HepG2 (cell line): ENCODE measurements around the gene FAM83E. TPM values are rescaled to one million over a fixed set of nuclear protein-coding genes. Genes with fewer than 3 reads are reported as not detected.
A peak's percentile ranks its signal among the peaks of the same experiment; 100 is the strongest.

Source experiments
- HMGXB4 ChIP-seq, 2 experiments: sonication (generic) in 1 of 2; formaldehyde crosslinking in 1 of 2; IDR thresholded peaks; 2 replicates each; pipeline versions ENCODE4 v1.4.0 to v1.6.1; 2018 to 2020; ENCODE audit warnings: missing genetic modification reagents in 2 of 2, borderline replicate concordance in 1 of 2, low read depth in 1 of 2, mild to moderate bottlenecking in 1 of 2, missing biosample characterization in 1 of 2
- IKZF5 ChIP-seq: IDR thresholded peaks from 2 replicates; pipeline ENCODE4 v1.6.1; 2018; ENCODE audit warnings: missing genetic modification reagents, mild to moderate bottlenecking, missing compliant biosample characterization
- SOX6 ChIP-seq, 2 experiments: fragments of 450-650 bp in 1 of 2; sonication (generic) in 1 of 2; formaldehyde crosslinking in 1 of 2; IDR thresholded peaks; 2 replicates each; pipeline versions ENCODE4 v1.4.0 to v1.6.1; 2017 to 2020; ENCODE audit warnings: antibody characterized with exemption in 1 of 2, mild to moderate bottlenecking in 1 of 2, missing genetic modification reagents in 1 of 2
- TCF7 ChIP-seq: sonication (generic); IDR thresholded peaks from 2 replicates; pipeline ENCODE4 v1.6.1; 2016; ENCODE audit warnings: antibody characterized with exemption, low read depth
- ZBTB44 ChIP-seq: sonication (generic); formaldehyde crosslinking; IDR thresholded peaks from 2 replicates; pipeline ENCODE4 v1.4.0; 2020; ENCODE audit warnings: missing genetic modification reagents
- ZC3H4 ChIP-seq: sonication (generic); formaldehyde crosslinking; IDR thresholded peaks from 2 replicates; pipeline ENCODE4 v1.4.0; 2020; ENCODE audit warnings: missing genetic modification reagents, borderline replicate concordance
- ZFP37 ChIP-seq: sonication (generic); formaldehyde crosslinking; IDR thresholded peaks from 2 replicates; pipeline ENCODE4 v1.4.0; 2020; ENCODE audit warnings: missing genetic modification reagents, borderline replicate concordance
- ZFYVE20 ChIP-seq: sonication (generic); formaldehyde crosslinking; IDR thresholded peaks from 2 replicates; pipeline ENCODE4 v1.8.0; 2023; ENCODE audit warnings: low read depth, mild to moderate bottlenecking, moderate library complexity, missing genetic modification reagents, borderline replicate concordance
- ZNF280D ChIP-seq: sonication (generic); formaldehyde crosslinking; IDR thresholded peaks from 2 replicates; pipeline ENCODE4 v1.5.1; 2020; ENCODE audit warnings: mild to moderate bottlenecking, missing genetic modification reagents
- ZNF382 ChIP-seq: sonication (generic); formaldehyde crosslinking; IDR thresholded peaks from 2 replicates; pipeline ENCODE4 v1.5.0; 2020; ENCODE audit warnings: missing genetic modification reagents, mild to moderate bottlenecking, borderline replicate concordance
- ZNF609 ChIP-seq: sonication (generic); formaldehyde crosslinking; IDR thresholded peaks from 2 replicates; pipeline ENCODE4 v1.4.0; 2020; ENCODE audit warnings: mild to moderate bottlenecking, missing genetic modification reagents, borderline replicate concordance
- ZNF614 ChIP-seq: IDR thresholded peaks from 2 replicates; pipeline ENCODE4 v1.6.1; 2018; ENCODE audit warnings: missing biosample characterization, missing genetic modification reagents, inconsistent platforms, borderline replicate concordance
- ZNF619 ChIP-seq: sonication (generic); formaldehyde crosslinking; IDR thresholded peaks from 2 replicates; pipeline ENCODE4 v1.4.0; 2020; ENCODE audit warnings: mild to moderate bottlenecking, missing genetic modification reagents
- ZNF850 ChIP-seq: sonication (generic); formaldehyde crosslinking; conservative IDR thresholded peaks from 2 replicates; pipeline ENCODE4 v1.9.0; 2021; ENCODE audit warnings: mild to moderate bottlenecking, missing genetic modification reagents
- polyA plus RNA-seq, 8 experiments: library from polyadenylated mRNA; depleted of rRNA in 3 of 8; stranded (reverse) in 7 of 8; unstranded in 1 of 8; fragments of >200 nt; fragmentation: Illumina TruSeq in 4 of 8; extraction: Trizol in 4 of 8; gene quantifications; 2 replicates each; pipeline versions ENCODE4 v1.2.1 to v1.2.3, GENCODE V29; 2011 to 2016; ENCODE audit warnings: low read depth in 4 of 8, missing spikeins in 1 of 8, mixed read lengths in 1 of 8; ENCODE audit not compliant: insufficient read depth in 1 of 8
- total RNA-seq, 5 experiments: library from RNA; depleted of rRNA; stranded (reverse); fragments of >200 nt; fragmentation: Illumina TruSeq; extraction: Trizol; gene quantifications; 2 replicates each; pipeline ENCODE4 v1.2.3, GENCODE V29; 2016; ENCODE audit warnings: low read depth in 1 of 5

The FAM83E gene
- total and polyA plus RNA-seq, 2 of the 13 experiments (the other 11 are each of a cell fraction or from before 2014, with no cell fraction given): 0.18 to 0.60 TPM

- no peak for TF ChIP-seq ZC3H4 (CRISPR knock-in tag)
- peak; percentile 85 for TF ChIP-seq ZNF614 (CRISPR knock-in tag)
- TF ChIP-seq SOX6 (IDR thresholded peaks at IDR 0.05): no peak
- TF ChIP-seq SOX6 (CRISPR knock-in tag; IDR thresholded peaks at IDR 0.05): peak; percentile 77
- TF ChIP-seq ZBTB44 (CRISPR knock-in tag): peak; percentile 56
- no peak for TF ChIP-seq ZNF280D (CRISPR knock-in tag)
- TF ChIP-seq ZNF850: 0 out of 2 replicates have a peak, but pooled peaks have one; percentile 63
- 0 out of 2 replicates have a peak, but pooled peaks have one; percentile 48 for TF ChIP-seq ZNF609 (CRISPR knock-in tag)
- TF ChIP-seq ZNF619: 0 out of 2 replicates have a peak, but pooled peaks have one; percentile 74
- peak; percentile 86 to 95 for TF ChIP-seq HMGXB4 (CRISPR knock-in tag; IDR thresholded peaks at IDR 0.05; ENCODE audit: borderline replicate concordance in 1 of 2, low read depth in 1 of 2)
- TF ChIP-seq ZFP37 (CRISPR knock-in tag): no peak; the same call in 1 of the 2 replicates
- TF ChIP-seq TCF7: no peak
- peak; percentile 99 for TF ChIP-seq IKZF5 (CRISPR knock-in tag)
- TF ChIP-seq ZNF382: no peak
- TF ChIP-seq ZFYVE20 (CRISPR knock-in tag): peak; percentile 50; the same call in 1 of the 2 replicates
Observed at GRCh38 chr19:48618916-48619691, 4.2 kb upstream of the FAM83E start, which contains the start of the genes RPL18 and SPHK2 (continued).
